ENCODE measurements around the gene LIPF.

The LIPF gene

GRCh38 chr10:88689366-88689765, 25.1 kb downstream of the LIPF start:
- no peaks in the 10 kb centered on the region for H3K36me3 ChIP-seq (ENCODE audit: low read length)
- no peaks in the 10 kb centered on the region for H3K9me2 ChIP-seq (replicated peaks; ENCODE audit: insufficient read depth, low read length)
- TF ChIP-seq, protein P1, sequence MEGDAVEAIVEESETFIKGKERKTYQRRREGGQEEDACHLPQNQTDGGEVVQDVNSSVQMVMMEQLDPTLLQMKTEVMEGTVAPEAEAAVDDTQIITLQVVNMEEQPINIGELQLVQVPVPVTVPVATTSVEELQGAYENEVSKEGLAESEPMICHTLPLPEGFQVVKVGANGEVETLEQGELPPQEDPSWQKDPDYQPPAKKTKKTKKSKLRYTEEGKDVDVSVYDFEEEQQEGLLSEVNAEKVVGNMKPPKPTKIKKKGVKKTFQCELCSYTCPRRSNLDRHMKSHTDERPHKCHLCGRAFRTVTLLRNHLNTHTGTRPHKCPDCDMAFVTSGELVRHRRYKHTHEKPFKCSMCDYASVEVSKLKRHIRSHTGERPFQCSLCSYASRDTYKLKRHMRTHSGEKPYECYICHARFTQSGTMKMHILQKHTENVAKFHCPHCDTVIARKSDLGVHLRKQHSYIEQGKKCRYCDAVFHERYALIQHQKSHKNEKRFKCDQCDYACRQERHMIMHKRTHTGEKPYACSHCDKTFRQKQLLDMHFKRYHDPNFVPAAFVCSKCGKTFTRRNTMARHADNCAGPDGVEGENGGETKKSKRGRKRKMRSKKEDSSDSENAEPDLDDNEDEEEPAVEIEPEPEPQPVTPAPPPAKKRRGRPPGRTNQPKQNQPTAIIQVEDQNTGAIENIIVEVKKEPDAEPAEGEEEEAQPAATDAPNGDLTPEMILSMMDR (IDR thresholded peaks at IDR 0.05; ENCODE audit: insufficient read depth, low read length, poor library complexity, severe bottlenecking) = no peak
- no peak for TF ChIP-seq EZH2phosphoT487 (conservative IDR thresholded peaks at IDR 0.05; ENCODE audit: low read length)
- H3K9ac ChIP-seq (ENCODE audit: low read length) = no peak overlapping the region
- H3K4me3 ChIP-seq (ENCODE audit: insufficient read depth, low read length, poor library complexity, severe bottlenecking) = no peak overlapping the region
- H3F3A ChIP-seq (ENCODE audit: insufficient read depth) = no peaks in the 10 kb centered on the region
- H4K20me1 ChIP-seq (ENCODE audit: low read depth, low read length) = no peaks in the 10 kb centered on the region
- no peak overlapping the region for H3K4me2 ChIP-seq (ENCODE audit: low read depth, low read length, poor library complexity, severe bottlenecking)
- H3K27ac ChIP-seq (ENCODE audit: low read depth, low read length) = no peak overlapping the region
- no peaks in the 10 kb centered on the region for H3K79me2 ChIP-seq (ENCODE audit: insufficient read depth, low read length)
- H3K27me3 ChIP-seq (ENCODE audit: low read length) = no peaks in the 10 kb centered on the region
- no peak overlapping the region for H2AFZ ChIP-seq (ENCODE audit: low read depth, low read length, severe bottlenecking)
- H3K9me3 ChIP-seq (ENCODE audit: insufficient read depth, low read length) = no peaks in the 10 kb centered on the region

GRCh38 chr10:88693392-88694020, 29.3 kb downstream of the LIPF start:
- H3F3A ChIP-seq (ENCODE audit: insufficient read depth) = no peaks in the 10 kb centered on the region
- no peaks in the 10 kb centered on the region for H3K27me3 ChIP-seq (ENCODE audit: low read length)
- no peak overlapping the region for H3K9ac ChIP-seq (ENCODE audit: low read length)
- no peak overlapping the region for H3K27ac ChIP-seq (ENCODE audit: low read depth, low read length)
- H3K79me2 ChIP-seq (ENCODE audit: insufficient read depth, low read length) = no peaks in the 10 kb centered on the region
- no peaks in the 10 kb centered on the region for H4K20me1 ChIP-seq (ENCODE audit: low read depth, low read length)
- no peaks in the 10 kb centered on the region for H3K9me2 ChIP-seq (replicated peaks; ENCODE audit: insufficient read depth, low read length)
- no peaks in the 10 kb centered on the region for H3K9me3 ChIP-seq (ENCODE audit: insufficient read depth, low read length)
- TF ChIP-seq EZH2phosphoT487 (conservative IDR thresholded peaks at IDR 0.05; ENCODE audit: low read length) = no peak
- TF ChIP-seq, protein P1 (IDR thresholded peaks at IDR 0.05; ENCODE audit: insufficient read depth, low read length, poor library complexity, severe bottlenecking) = no peak
- H2AFZ ChIP-seq (ENCODE audit: low read depth, low read length, severe bottlenecking) = no peak overlapping the region
- no peak overlapping the region for H3K4me2 ChIP-seq (ENCODE audit: low read depth, low read length, poor library complexity, severe bottlenecking)
- no peaks in the 10 kb centered on the region for H3K36me3 ChIP-seq (ENCODE audit: low read length)
- H3K4me3 ChIP-seq (ENCODE audit: insufficient read depth, low read length, poor library complexity, severe bottlenecking) = no peak overlapping the region

GRCh38 chr10:88702848-88703597, 38.8 kb downstream of the LIPF start:
- Histone ChIP-seq H3K9ac (ENCODE audit: low read length) (no peak overlapping the region), H3K27me3 (ENCODE audit: low read length) (no peaks in the 10 kb centered on the region), H3K4me3 (ENCODE audit: insufficient read depth, low read length, poor library complexity, severe bottlenecking) (no peak overlapping the region), H3K79me2 (ENCODE audit: insufficient read depth, low read length) (no peaks in the 10 kb centered on the region), H3K9me2 (replicated peaks; ENCODE audit: insufficient read depth, low read length) (no peaks in the 10 kb centered on the region), H3F3A (ENCODE audit: insufficient read depth) (no peaks in the 10 kb centered on the region), H2AFZ (ENCODE audit: low read depth, low read length, severe bottlenecking) (no peak overlapping the region), H3K36me3 (ENCODE audit: low read length) (no peaks in the 10 kb centered on the region), H4K20me1 (ENCODE audit: low read depth, low read length) (no peaks in the 10 kb centered on the region), H3K9me3 (ENCODE audit: insufficient read depth, low read length) (no peaks in the 10 kb centered on the region), H3K4me2 (ENCODE audit: low read depth, low read length, poor library complexity, severe bottlenecking) (no peak overlapping the region), H3K27ac (ENCODE audit: low read depth, low read length) (no peak overlapping the region)
- TF ChIP-seq, protein P1 (IDR thresholded peaks at IDR 0.05; ENCODE audit: insufficient read depth, low read length, poor library complexity, severe bottlenecking) = no peak
- TF ChIP-seq EZH2phosphoT487 (conservative IDR thresholded peaks at IDR 0.05; ENCODE audit: low read length) = no peak
